ENCODE measurements around the gene CANT1.
A peak's percentile ranks its signal among the peaks of the same experiment; 100 is the strongest.
"Not testable (repeated sequence)": the region's sequence is repeated elsewhere in the genome, so short reads cannot be mapped to it uniquely, and the experiment has no call there.

Gene CANT1

GRCh38 chr17:79043191-79043930 is 33.8 kb upstream of the CANT1 start:
- no peak for DNase-seq

DNA sequence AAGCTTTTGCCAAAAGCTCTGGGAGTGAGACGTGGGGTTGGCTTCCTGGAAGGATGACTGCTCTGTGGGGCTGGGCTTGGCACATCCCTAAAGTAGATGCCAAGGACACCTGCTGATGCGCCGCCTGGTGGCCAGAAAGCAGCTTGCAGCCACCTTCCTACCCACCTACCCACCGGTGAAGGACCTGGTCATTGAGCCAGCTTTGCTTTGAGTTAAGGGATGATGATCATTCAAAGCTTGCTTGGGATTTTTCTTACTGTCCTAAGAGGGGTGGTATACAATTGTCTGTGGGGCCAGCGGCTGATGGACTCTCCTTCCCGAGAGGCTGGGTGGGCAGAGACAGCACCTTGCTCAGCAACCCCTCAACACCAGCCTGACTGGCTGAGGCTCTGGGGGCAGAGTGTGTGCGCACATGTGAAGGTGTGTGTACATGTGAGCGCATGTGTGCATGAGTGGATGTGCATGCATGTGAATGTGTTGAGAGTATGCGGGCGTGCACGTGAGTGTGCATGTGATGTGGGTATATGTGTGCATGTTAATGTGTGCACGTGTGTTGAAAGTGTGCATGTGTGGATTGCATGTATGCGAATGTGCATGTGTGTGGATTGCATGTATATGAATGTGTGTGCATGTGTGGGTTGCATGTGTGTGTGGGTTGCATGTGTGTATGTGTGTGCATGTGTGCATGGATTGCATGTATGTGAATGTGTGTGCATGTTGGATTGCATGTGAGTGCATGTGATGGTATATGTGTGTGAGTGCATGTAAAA is 33.0 kb upstream of the CANT1 start:
- DNase-seq = peak; percentile 79

DNA sequence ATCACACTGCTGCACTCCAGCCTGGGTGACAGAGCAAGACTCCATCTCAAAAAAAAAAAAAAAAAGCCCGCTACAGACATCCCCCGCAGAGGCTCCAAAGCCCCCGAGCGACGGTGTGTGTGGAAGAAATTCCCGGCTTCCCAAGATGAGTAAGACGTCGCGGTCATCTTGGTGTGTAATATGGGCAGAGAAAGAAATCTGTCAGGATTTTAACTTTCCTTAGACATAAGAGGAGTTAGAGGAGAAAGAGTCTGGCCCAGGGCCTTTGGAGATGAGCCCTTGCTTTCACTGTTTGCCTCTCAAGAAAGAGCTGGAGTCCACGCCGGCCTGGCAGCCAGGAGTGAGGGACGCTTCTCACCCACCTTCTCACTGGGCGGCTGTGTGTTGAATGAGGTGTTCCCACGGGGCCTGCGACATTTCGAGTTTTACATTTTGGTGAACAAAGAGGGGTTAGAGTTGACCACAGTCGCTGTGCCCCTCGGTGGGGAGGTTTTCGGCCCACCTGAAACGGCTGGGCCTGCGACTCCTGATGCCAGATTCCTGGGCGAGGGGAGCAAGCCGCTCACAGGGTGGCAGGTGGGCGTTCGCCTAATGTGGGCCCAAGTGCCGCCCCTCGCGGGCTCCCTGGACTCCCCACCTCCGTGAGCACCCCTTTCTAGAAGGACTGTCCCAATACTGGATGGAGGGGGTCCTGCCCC is 32.3 kb upstream of the CANT1 start:
- no peak for DNase-seq

DNA sequence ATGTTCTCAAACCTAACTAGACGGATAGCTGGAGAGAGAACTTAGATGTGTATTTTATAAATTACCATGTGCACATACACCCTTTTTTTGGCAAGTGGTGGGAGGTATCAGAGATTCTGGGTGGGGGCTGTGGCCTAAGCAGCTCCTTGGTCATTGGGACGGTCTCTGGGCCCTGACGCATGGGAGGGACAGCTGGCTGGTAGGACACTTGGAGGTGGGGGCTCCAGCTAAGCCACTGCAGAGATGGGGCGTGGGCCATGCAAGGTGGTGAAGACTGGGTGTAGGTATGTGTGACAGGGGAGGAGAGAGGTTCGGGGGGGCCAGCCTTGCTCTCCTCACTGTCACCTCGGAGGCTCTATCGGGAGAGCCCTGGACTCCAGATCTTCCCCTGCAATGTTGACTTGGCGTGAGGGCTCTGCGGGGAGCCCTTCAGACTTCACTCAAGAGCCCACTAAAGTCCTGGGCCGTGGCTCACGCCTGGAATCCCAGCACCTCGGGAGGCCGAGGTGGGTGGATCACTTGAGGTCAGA is 31.5 kb upstream of the CANT1 start:
- DNase-seq = no peak

- DNase-seq = no peak
These were observed 30.3 kb upstream of the CANT1 start for GRCh38 chr17:79039886-79040285.

- DNase-seq = no peak
These were observed 29.6 kb upstream of the CANT1 start for GRCh38 chr17:79039171-79039570.

DNA sequence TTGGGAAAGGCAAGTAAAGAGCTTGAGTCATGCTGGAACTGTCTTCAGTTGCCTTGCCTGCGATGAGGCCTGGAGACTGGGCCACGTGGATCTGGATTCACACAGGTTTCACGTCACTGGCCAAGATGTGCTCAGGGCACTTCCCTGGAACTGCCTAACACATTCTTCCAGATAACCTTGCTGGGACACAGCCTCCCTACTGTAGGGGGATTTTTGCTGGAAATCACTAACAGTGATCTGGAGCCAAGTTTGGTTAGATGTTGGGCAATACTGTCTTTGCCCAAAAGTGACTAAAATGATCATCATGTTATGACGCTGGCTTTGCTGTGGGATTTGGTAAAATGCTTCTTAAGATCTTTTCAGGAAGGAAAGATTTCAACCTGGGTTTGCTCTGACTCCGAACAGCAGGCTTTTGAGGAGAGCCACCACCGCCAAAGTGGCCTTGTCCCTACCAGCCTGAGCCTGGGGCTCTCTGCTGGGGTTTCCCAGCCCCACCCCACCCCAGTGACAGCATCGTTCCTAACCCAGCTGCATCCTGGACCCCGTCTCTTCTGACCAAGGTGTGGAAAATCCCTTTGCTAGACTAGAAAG is 29.1 kb upstream of the CANT1 start:
- DNase-seq = no peak

- no peak for DNase-seq
These were observed 27.0 kb upstream of the CANT1 start for GRCh38 chr17:79036596-79036995.

DNA sequence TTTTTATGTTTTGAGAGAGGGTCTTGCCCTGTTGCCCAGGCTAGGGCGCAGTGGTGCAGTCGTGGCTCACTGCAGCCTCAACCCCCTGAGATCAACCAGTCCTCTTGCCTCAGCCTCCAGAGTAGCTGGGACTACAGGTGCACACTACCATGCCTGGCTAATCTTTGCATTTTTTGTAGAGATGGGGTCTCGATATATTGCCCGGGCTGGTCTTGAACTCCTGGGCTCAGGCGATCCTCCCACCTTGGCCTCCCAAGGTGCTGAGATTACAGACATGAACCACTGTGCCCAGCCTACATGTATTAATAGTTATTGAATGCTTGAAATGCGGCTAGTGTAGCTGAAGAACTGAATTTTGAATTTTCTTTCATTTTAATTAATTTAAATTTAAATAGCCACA is 26.6 kb upstream of the CANT1 start:
- no peak for DNase-seq

- DNase-seq = no peak
These were observed 26.1 kb upstream of the CANT1 start for GRCh38 chr17:79035686-79036085.

DNA sequence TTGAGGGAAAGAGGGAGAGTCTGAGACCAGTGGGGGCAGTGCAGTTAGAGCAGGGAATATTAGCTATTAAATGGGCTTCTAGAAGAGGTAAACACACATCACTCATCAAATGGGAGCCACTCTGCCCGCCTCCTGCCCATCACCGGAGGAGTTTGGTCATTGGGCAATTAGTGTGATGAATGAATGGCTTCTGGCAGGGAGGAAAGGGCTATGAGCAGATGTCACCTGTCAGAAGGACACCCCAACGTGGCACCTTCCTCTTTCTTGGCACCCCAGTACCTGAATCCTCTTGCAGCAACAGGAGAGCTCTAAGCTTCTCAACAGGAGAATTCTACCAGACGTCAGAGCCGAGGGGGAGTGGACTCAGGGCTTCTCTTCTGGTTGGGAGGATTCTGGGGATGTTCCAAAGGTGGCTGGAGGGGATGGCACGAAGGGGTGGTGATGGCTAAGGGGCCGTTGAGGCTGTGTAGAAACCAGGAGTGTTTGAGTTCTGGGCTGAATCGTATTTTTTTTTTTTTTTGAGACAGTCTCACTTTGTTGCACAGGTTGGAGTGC is 25.4 kb upstream of the CANT1 start:
- DNase-seq = no peak

GRCh38 chr17:79033741-79034501 is 24.4 kb upstream of the CANT1 start:
- peak; percentile 85 for DNase-seq

GRCh38 chr17:79033046-79033616 is 23.6 kb upstream of the CANT1 start:
- DNase-seq = no peak

- DNase-seq = no peak
These were observed 22.7 kb upstream of the CANT1 start for GRCh38 chr17:79031996-79032875.

DNA sequence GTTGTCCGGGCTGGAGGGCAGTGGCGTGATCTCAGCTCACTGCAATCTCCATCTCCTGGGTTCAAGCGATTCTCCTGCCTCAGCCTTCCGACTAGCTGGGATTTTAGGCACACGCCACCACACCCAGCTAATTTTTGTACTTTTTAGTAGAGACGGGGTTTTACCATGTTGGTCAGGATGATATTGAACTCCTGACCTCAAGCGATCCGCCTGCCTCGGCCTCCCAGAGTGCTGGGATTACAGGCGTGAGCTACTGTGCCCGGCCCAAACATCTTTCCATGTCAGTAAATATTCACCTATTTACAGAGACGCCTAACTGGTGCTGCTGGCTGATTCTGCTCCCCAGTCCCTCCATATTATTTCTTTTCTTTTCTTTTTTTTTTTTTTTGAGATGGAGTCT is 21.1 kb upstream of the CANT1 start:
- not testable (repeated sequence) for DNase-seq

GRCh38 chr17:79029327-79030009 is 19.9 kb upstream of the CANT1 start:
- no peak for DNase-seq

DNA sequence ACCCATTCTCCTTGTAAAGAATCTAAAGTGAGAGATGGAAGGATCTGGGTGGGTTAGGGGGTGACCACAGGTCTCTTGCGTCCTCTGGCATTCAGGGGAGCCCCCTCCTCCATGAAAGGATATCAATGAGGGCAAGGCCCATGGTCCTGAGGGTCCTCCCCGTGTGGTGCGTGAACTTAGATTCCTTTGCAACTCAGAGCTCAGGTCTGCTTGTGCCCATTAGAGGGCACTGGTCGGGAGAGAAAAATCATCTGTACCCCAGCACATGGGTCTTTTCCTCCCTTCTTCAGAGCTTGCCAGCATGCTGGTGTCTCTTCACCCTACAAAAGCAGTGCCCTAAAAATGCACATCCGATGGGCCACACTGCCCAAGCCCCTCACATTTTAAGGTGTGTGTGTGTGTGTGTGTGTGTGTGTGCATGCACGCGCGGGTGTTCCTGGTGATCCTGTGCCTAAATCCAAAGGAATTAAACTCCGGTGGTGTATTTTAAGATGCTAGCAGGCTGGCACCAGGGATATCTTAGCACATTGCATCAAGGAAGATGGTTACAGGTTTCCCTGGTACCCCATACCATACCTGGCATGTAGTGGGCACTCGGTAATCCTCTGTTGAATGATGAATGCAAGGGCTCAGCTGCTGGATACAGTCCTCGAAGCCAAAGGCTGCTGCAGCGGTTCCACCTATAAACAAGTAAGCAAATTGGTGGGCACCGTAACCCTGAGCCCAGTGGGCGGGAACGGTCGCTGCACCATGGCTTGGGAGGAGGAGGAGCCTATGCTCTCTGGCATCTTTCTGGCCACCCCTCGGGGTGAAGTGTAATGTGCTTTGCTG is 19.1 kb upstream of the CANT1 start:
- no peak for DNase-seq

- no peak for DNase-seq
These were observed 18.4 kb upstream of the CANT1 start for GRCh38 chr17:79027925-79028491.

Measured in NCI-H345 (cell line).